Pancreas (tissue), 10 donors: ENCODE results near the gene NONO. TPM values are rescaled to one million over a fixed set of nuclear protein-coding genes. Genes with fewer than 3 reads are reported as not detected.
"Not testable (repeated sequence)": the region's sequence is repeated elsewhere in the genome, so short reads cannot be mapped to it uniquely, and the experiment has no call there.

ENCODE experiments used
- ATAC-seq, 4 donors: fragments of 200-7000 bp; cut with Tn5 transposase; one replicate each; pipeline versions ENCODE4 v1.8.0 to v1.9.1; 2020; ENCODE audit warnings: mild to moderate bottlenecking in 4 of 4, moderate library complexity in 4 of 4
- DNase-seq, 6 donors: peaks; one replicate each; pipeline ENCODE4 v3.0.0-alpha.2; 2020
- FAIRE-seq: peaks from 2 replicates; lab custom pipeline; 2012; peaks lifted over from hg19 to GRCh38; lab: Jason Lieb, UNC
- H3K27ac ChIP-seq, 4 donors: fragments of 200-600 bp; sonication (generic); 1 replicate in 3 of 4; 2 replicates in 1 of 4; pipeline versions ENCODE4 v1.5.0 to v1.8.0; 2020
- H3K27me3 ChIP-seq, 4 donors: fragments of 200-600 bp; one replicate each; pipeline ENCODE4 v1.8.0; 2021
- H3K36me3 ChIP-seq, 3 donors: fragments of 200-600 bp; sonication (generic) in 1 of 3; one replicate each; pipeline versions ENCODE4 v1.5.0 to v1.8.0; 2020 to 2021
- H3K4me1 ChIP-seq, 3 donors: fragments of 200-600 bp; one replicate each; pipeline ENCODE4 v1.8.0; 2021
- H3K4me3 ChIP-seq, 4 donors: fragments of 200-600 bp; sonication (generic) in 2 of 4; one replicate each; pipeline versions ENCODE4 v1.5.0 to v1.8.0; 2020 to 2021
- H3K9me3 ChIP-seq, 4 donors: fragments of 200-600 bp; one replicate each; pipeline ENCODE4 v1.8.0; 2021
- CTCF ChIP-seq, 4 donors: fragments of 200-600 bp; sonication (generic) in 3 of 4; IDR thresholded peaks; one replicate each; pipeline versions ENCODE4 v1.5.0 to v1.8.0; 2021; ENCODE audit warnings: antibody characterized with exemption in 4 of 4
- WGBS, 2 donors: extraction: QIAGEN DNeasy Blood & Tissue Kit; methylation state at CpG; one replicate each; pipeline ENCODE4 v1.1.7; 2013; 5-methylcytosine and 5-hydroxymethylcytosine counted together
- intact Hi-C, 3 donors: fragments of 100-400 bp; cut with DNase I; formaldehyde crosslinking; loops; one replicate each; pipeline versions ENCODE4 v1.11.1 to v1.14.2; 2022
- polyA plus RNA-seq, 2 donors: library from polyadenylated mRNA; stranded (reverse); fragments of 200-250 nt; gene quantifications; one replicate each; pipeline ENCODE4 v1.2.3, GENCODE V29; 2013
- total RNA-seq, 6 donors: library from RNA; stranded (reverse); fragmentation: NEBNext Ultra II Directional in 4 of 6; extraction: Animal tissue kit (Norgen Biotek cat#: 25700) in 4 of 6; gene quantifications; one replicate each; pipeline versions ENCODE4 v1.2.1 to v1.2.4, GENCODE V29; 2021 to 2023
- donor health status: healthy with polysubstance abuse.
- donor health status: DM: no; HTN: no; CAD: no; lungs with moderate emphysema.
- donor health status: DM: no; HTN: no; CAD: no.
- donor health status: control.
- donor health status: control.
- donor health status: Bipolar disorder and iron deficiency.
- donor health status: DM: yes; HTN: yes; CAD: no.
- donor health status: DM: no; HTN: no; CAD: no.
- donor health status: DM: no; HTN: no; CAD: no.
- donor health status: DM: yes; HTN: yes; CAD: no.

The NONO gene
- total and polyA plus RNA-seq, 8 donors: 72.0 to 215 (median 168) TPM

- ATAC-seq: peak in 1 of 4 donors; percentile 24
- no peak for FAIRE-seq
- Histone ChIP-seq H3K36me3 (peaks cover 0 to 37% (median 0%) of the 10 kb centered on the region in 3 donors), H3K27me3 (peaks cover 0 to 9% (median 0%) of the 10 kb centered on the region in 4 donors), H3K4me1 (no peaks in the 10 kb centered on the region), H3K4me3 (no peak within 1 kb of the TSS), H3K27ac (no peak within 1 kb of the TSS), H3K9me3 (no peaks in the 10 kb centered on the region)
- intact Hi-C loops: no loop called here
- peak in 1 of 6 donors; percentile 17 for DNase-seq
- 64 to 76% methylated on average over 10 of the region's 10 CpGs for WGBS, 2 donors
- TF ChIP-seq CTCF (IDR thresholded peaks at IDR 0.05): no peak
Observed at GRCh38 chrX:71301195-71301924, 17.9 kb downstream of the NONO start, which contains the start of gene ITGB1BP2. Gene ITGB1BP2 (plus strand): TSS chrX:71301750. CDS start chrX:71301807, 57 bp downstream.

GRCh38 chrX:71302461-71303213, 19.2 kb downstream of the NONO start:
- Histone ChIP-seq H3K27ac (no peak overlapping the region), H3K4me1 (no peaks in the 10 kb centered on the region), H3K4me3 (no peak overlapping the region), H3K27me3 (peaks cover 0 to 9% (median 0%) of the 10 kb centered on the region in 4 donors), H3K9me3 (no peaks in the 10 kb centered on the region), H3K36me3 (peaks cover 0 to 26% (median 0%) of the 10 kb centered on the region in 3 donors)
- 74 to 83% methylated on average over 5 of the region's 5 CpGs for WGBS, 2 donors
- ATAC-seq (no peak), DNase-seq (peak in 1 of 6 donors; percentile 3), FAIRE-seq (no peak)
- TF ChIP-seq CTCF (IDR thresholded peaks at IDR 0.05): no peak
- intact Hi-C loops: no loop called here

DNA sequence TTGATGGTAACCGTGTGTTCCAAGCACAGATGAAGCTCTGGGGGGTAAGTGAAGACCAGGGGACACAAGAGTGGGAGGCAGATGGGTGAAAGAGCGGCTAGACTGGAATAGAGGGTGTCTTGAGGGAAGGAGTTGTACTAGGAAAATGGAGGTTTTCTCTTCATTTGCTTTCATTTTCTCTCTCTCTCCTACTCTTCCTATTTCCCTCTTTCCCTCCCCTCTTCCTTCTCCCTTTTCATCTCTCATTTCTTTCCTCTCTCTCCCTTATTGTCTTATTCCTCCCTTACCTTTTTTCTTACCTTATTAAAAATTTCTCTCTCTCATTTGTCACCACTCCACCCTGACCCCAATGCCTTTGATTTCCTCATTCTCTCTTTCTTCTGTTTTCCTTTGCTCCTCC, 21.1 kb downstream of the NONO start:
- H3K27ac ChIP-seq: no peak overlapping the region
- H3K4me1 ChIP-seq: no peaks in the 10 kb centered on the region
- ATAC-seq (no peak), FAIRE-seq (no peak), DNase-seq (no peak)
- WGBS, 2 donors: 66 to 96% methylated on average over 2 of the region's 2 CpGs
- H3K4me3 ChIP-seq: no peak overlapping the region
- TF ChIP-seq CTCF (IDR thresholded peaks at IDR 0.05): no peak
- H3K36me3 ChIP-seq: peaks cover 0 to 7% (median 0%) of the 10 kb centered on the region in 3 donors
- peaks cover 0 to 5% (median 0%) of the 10 kb centered on the region in 4 donors for H3K27me3 ChIP-seq
- no peaks in the 10 kb centered on the region for H3K9me3 ChIP-seq
- intact Hi-C loops: no loop called here

DNA sequence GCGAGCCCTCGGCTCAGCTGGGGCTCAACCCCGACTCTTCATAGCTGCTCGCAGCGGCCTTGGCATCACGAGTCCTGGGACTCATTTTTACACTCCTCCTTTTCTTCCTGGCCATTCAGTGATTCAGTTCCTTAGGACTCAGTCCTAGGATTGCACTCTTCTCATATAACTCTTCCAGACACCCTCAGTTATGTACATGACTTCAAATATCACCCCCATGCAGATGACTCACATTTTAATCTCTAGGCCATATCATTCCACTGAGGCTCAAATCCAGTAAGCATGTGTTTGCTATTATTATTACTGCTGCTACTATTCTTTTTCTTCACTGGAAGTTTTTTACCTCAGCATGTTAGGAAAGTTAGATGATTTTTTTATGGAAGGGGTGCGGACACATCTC, 32.5 kb downstream of the NONO start:
- Histone ChIP-seq H3K27ac (no peak overlapping the region), H3K9me3 (no peaks in the 10 kb centered on the region), H3K4me1 (no peaks in the 10 kb centered on the region), H3K36me3 (no peaks in the 10 kb centered on the region), H3K4me3 (no peak overlapping the region), H3K27me3 (no peaks in the 10 kb centered on the region)
- FAIRE-seq (no peak), DNase-seq (no peak), ATAC-seq (no peak)
- intact Hi-C loops: no loop called here
- WGBS, 2 donors: 87 to 94% methylated on average over 7 of the region's 7 CpGs
- TF ChIP-seq CTCF (IDR thresholded peaks at IDR 0.05): no peak

DNA sequence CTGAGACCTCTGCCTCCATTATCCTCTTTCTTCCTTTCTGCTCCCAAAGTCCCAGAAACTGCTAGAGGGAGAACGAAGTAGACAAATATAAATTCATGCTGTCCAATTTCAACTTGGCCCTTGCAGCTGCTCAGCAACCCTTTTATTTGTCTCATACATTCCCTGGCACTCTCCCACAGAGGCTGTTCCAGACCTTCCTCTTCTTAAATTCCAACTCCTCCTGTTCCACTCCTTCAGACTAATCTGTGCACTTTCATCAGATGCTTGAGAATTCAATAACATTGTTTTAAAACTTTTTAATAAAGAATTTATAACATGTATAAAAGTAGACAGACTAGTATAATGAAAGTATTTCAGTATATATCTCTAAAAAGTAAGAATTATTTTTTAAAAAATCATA, 33.5 kb downstream of the NONO start:
- WGBS, 2 donors: no CpG with 5 or more reads among the region's 1 CpG
- intact Hi-C loops, H3K27me3 ChIP-seq: not testable (repeated sequence)

More for the DNA sequence above, 33.5 kb downstream of the NONO start:
- not testable (repeated sequence) for H3K27ac ChIP-seq, H3K9me3 ChIP-seq, ATAC-seq, H3K36me3 ChIP-seq, H3K4me3 ChIP-seq, H3K4me1 ChIP-seq, DNase-seq
- peak; percentile 94 for FAIRE-seq
